K562 (cell line): ENCODE data around the gene PROKR1. TPM values are rescaled to one million over a fixed set of nuclear protein-coding genes. Genes with fewer than 3 reads are reported as not detected.

Source experiments
- ATAC-seq: fragments of 200-7000 bp; cut with Tn5 transposase; 3 replicates; pipeline ENCODE4 v1.9.1; 2020; ENCODE audit warnings: moderate library complexity
- BruUV-seq: library from RNA; stranded (reverse); fragments of 400-500 nt; replicated peaks from 2 replicates; lab custom pipeline; 2021; lab: Mats Ljungman, UMichigan
- CTCF ChIA-PET: fragments of 300-600 bp; formaldehyde crosslinking; extraction: SDS; loops from one replicate; lab custom pipeline; 2021; ENCODE audit warnings: low intra/inter-chr PET ratio; lab: Yijun Ruan, JAX
- POLR2A ChIA-PET: fragments of 300-600, 350-650 bp; sonication (Branson Sonifier 250); formaldehyde crosslinking; extraction: SDS; loops from one replicate; lab custom pipeline; 2021; ENCODE audit warnings: antibody characterized with exemption, inconsistent platforms; lab: Yijun Ruan, JAX
- DNase-seq, 4 experiments: peaks; one replicate each; pipeline versions ENCODE4 v3.0.0 to v3.0.0-alpha.2; 2011 to 2018; ENCODE audit warnings: low spot score in 3 of 4, mixed read lengths in 3 of 4; ENCODE audit errors: extremely low read depth in 1 of 4
- FAIRE-seq: peaks from 2 replicates; lab custom pipeline; 2011; peaks lifted over from hg19 to GRCh38; lab: Jason Lieb, UNC
- H2AFZ ChIP-seq: 2 replicates; pipeline ENCODE4 v1.6.0; 2011; ENCODE audit warnings: low read depth, low read length, control low read depth, inconsistent platforms
- H3K27ac ChIP-seq: fragments of 200-600 bp; 3 replicates; pipeline ENCODE4 v1.8.0; 2011; ENCODE audit warnings: low read depth, mild to moderate bottlenecking, control low read depth, inconsistent platforms, low read length, moderate library complexity, mixed read lengths; ENCODE audit errors: extremely low read depth
- H3K27me3 ChIP-seq, 2 experiments: fragments of 300-600 bp in 1 of 2; 2 replicates in 1 of 2; 3 replicates in 1 of 2; pipeline versions ENCODE4 v1.6.0 to v1.8.0; 2011; ENCODE audit warnings: inconsistent platforms in 2 of 2, low read length in 2 of 2, mild to moderate bottlenecking in 1 of 2, mixed read lengths in 1 of 2, moderate library complexity in 1 of 2; ENCODE audit not compliant: control insufficient read depth in 2 of 2, insufficient read depth in 2 of 2
- H3K36me3 ChIP-seq: fragments of 300-600 bp; 3 replicates; pipeline ENCODE4 v1.8.0; 2011; ENCODE audit warnings: mild to moderate bottlenecking, low read length, inconsistent platforms; ENCODE audit not compliant: control insufficient read depth, insufficient read depth
- H3K4me1 ChIP-seq, 2 experiments: fragments of 200-600 bp in 1 of 2; replicated peaks in 1 of 2; 2 replicates in 1 of 2; 3 replicates in 1 of 2; pipeline versions ENCODE4 v1.5.1 to v1.8.0; 2011; ENCODE audit warnings: inconsistent platforms in 2 of 2, low read length in 2 of 2, mild to moderate bottlenecking in 1 of 2, mixed read lengths in 1 of 2, moderate library complexity in 1 of 2; ENCODE audit not compliant: control insufficient read depth in 2 of 2, insufficient read depth in 2 of 2
- H3K4me2 ChIP-seq: 2 replicates; pipeline ENCODE4 v1.6.1; 2011; ENCODE audit warnings: low read length, control low read depth, inconsistent platforms, mixed read lengths; ENCODE audit not compliant: insufficient read depth
- H3K4me3 ChIP-seq: fragments of 200-600 bp; sonication (generic), shearing (Covaris generic); 2 replicates; pipeline ENCODE4 v1.5.1; 2016; ENCODE audit warnings: control low read depth, inconsistent platforms
- H3K79me2 ChIP-seq: fragments of 200-600 bp; 3 replicates; pipeline ENCODE4 v1.8.0; 2011; ENCODE audit warnings: low read length, inconsistent platforms; ENCODE audit not compliant: control insufficient read depth, insufficient read depth
- H3K9ac ChIP-seq, 2 experiments: 2 replicates each; pipeline versions ENCODE4 v1.6.0 to v1.6.1; 2011; ENCODE audit warnings: low read depth in 2 of 2, low read length in 2 of 2, control low read depth in 1 of 2, inconsistent platforms in 1 of 2, mild to moderate bottlenecking in 1 of 2, mixed read lengths in 1 of 2; ENCODE audit not compliant: insufficient read depth in 1 of 2
- H3K9me1 ChIP-seq: one replicate; pipeline ENCODE4 v1.6.0; 2011; ENCODE audit warnings: inconsistent platforms, mild to moderate bottlenecking, low read length, moderate library complexity; ENCODE audit not compliant: control insufficient read depth, insufficient read depth
- H3K9me3 ChIP-seq: replicated peaks from 2 replicates; pipeline ENCODE4 v1.5.1; 2011; ENCODE audit warnings: low read depth, low read length, inconsistent platforms; ENCODE audit not compliant: control insufficient read depth, insufficient read depth
- H4K20me1 ChIP-seq: replicated peaks from 2 replicates; pipeline ENCODE4 v1.6.1; 2011; ENCODE audit warnings: low read length, inconsistent platforms, mixed read lengths; ENCODE audit not compliant: control insufficient read depth, insufficient read depth
- HBP1 ChIP-seq: fragments of 450-650 bp; formaldehyde crosslinking; IDR thresholded peaks from 2 replicates; pipeline ENCODE4 v1.4.0; 2022; ENCODE audit warnings: missing genetic modification characterization
- HDGF ChIP-seq: fragments of 450-650 bp; IDR thresholded peaks from 2 replicates; pipeline ENCODE4 v1.6.1; 2016
- NFIX ChIP-seq: fragments of 250-450 bp; sonication (Bioruptor Pico); IDR thresholded peaks from 2 replicates; pipeline ENCODE4 v1.4.0; 2020; ENCODE audit warnings: low read depth, mild to moderate bottlenecking, moderate library complexity
- PBX2 ChIP-seq, 2 experiments: IDR thresholded peaks in 1 of 2; conservative IDR thresholded peaks in 1 of 2; 2 replicates each; pipeline ENCODE4 v1.6.1; 2016; ENCODE audit warnings: low read depth in 2 of 2, mild to moderate bottlenecking in 1 of 2, missing compliant biosample characterization in 1 of 2, missing genetic modification characterization in 1 of 2, moderate library complexity in 1 of 2
- ZBTB12 ChIP-seq: fragments of 250-450 bp; sonication (Bioruptor Pico); IDR thresholded peaks from 2 replicates; pipeline ENCODE4 v1.4.0; 2020
- ZEB2 ChIP-seq: fragments of 450-650 bp; IDR thresholded peaks from 2 replicates; pipeline ENCODE4 v1.6.1; 2016
- ZNF655 ChIP-seq: fragments of 250-450 bp; sonication (Bioruptor Pico); IDR thresholded peaks from 2 replicates; pipeline ENCODE4 v1.5.0; 2021
- WGBS: fragments of 100-300 bp; shearing (Covaris generic); methylation state at CpG from one replicate; pipeline ENCODE4 v1.1.6; 2016; ENCODE audit warnings: low coverage, mixed read lengths; ENCODE audit not compliant: insufficient coverage; ENCODE audit errors: missing lambda C conversion rate; 5-methylcytosine and 5-hydroxymethylcytosine counted together
- in situ Hi-C: fragments of 300-500 bp; cut with MboI; formaldehyde crosslinking; loops from 4 replicates; pipeline ENCODE4 v1.15.0; 2018; ENCODE audit warnings: inconsistent platforms, mixed read lengths
- intact Hi-C: fragments of 100-400 bp; cut with micrococcal nuclease; formaldehyde crosslinking; loops from 2 replicates; pipeline ENCODE4 v1.14.2; 2022
- polyA plus RNA-seq, 8 experiments: library from polyadenylated mRNA; depleted of rRNA in 4 of 8; stranded (reverse) in 5 of 8; unstranded in 3 of 8; fragments of >200 nt; fragmentation: Nextera tagmentation in 2 of 8; fragmentation: Illumina TruSeq in 1 of 8; extraction: Ambion mirVana in 2 of 8; extraction: Trizol in 1 of 8; gene quantifications; 2 replicates each; pipeline versions ENCODE4 v1.2.1 to v1.2.3, GENCODE V29; 2011 to 2014; ENCODE audit warnings: inconsistent platforms in 1 of 8, missing spikeins in 1 of 8
- total RNA-seq, 7 experiments: library from RNA; depleted of rRNA in 6 of 7; stranded (reverse); fragments of >200 nt in 6 of 7; fragmentation: Illumina TruSeq in 2 of 7; extraction: Trizol in 2 of 7; gene quantifications; 2 replicates each; pipeline versions ENCODE4 v1.2.1 to v1.2.3, GENCODE V29; 2011 to 2021; ENCODE audit warnings: low replicate concordance in 1 of 7

PROKR1 gene
- total and polyA plus RNA-seq, 9 of the 15 experiments (the other 6 are each of a cell fraction or from before 2014, with no cell fraction given): 0.01 to 0.18 (median 0.09) TPM; not detected in 1

GRCh38 chr2:68650645-68651044, 7.3 kb downstream of the PROKR1 start (continued):
- TF ChIP-seq HDGF (0 out of 2 replicates have a peak, but pooled peaks have one; percentile 49), NFIX (CRISPR knock-in tag) (no peak), ZBTB12 (no peak)

GRCh38 chr2:68653034-68653433, 9.7 kb downstream of the PROKR1 start:
- Histone ChIP-seq H3K36me3 (no peaks in the 10 kb centered on the region; the same call in 2 of the 3 replicates), H2AFZ (peak overlapping the region; percentile 84), H3K4me1 (peaks cover 18 to 40% of the 10 kb centered on the region in 2 experiments), H4K20me1 (no peaks in the 10 kb centered on the region), H3K4me3 (no peak overlapping the region)
- WGBS: 73% methylated on average over 9 of the region's 9 CpGs
- no peak for ATAC-seq
- intact Hi-C loops: no loop called here
- CTCF ChIA-PET: no interaction called here
- BruUV-seq: no TSS peak
- no peak for FAIRE-seq
- TF ChIP-seq ZNF655: no peak
- no peak for TF ChIP-seq HBP1 (CRISPR knock-in tag)
- TF ChIP-seq PBX2 (CRISPR knock-in tag; IDR thresholded peaks at IDR 0.05; ENCODE audit: low read depth): no peak
- TF ChIP-seq PBX2 (tag; conservative IDR thresholded peaks at IDR 0.05; ENCODE audit: low read depth): no peak
- no peak for TF ChIP-seq ZEB2
- TF ChIP-seq, all 486 proteins: peak for 0
- no peak for DNase-seq
- no peaks in the 10 kb centered on the region for H3K9me1 ChIP-seq
- peak overlapping the region; percentile 72; the same call in 1 of the 2 replicates for H3K4me2 ChIP-seq
- 0 out of 4 replicates have a peak overlapping the region, but pooled peaks of 1 of the 2 experiments have one; percentile 24 for H3K9ac ChIP-seq
- POLR2A ChIA-PET: interaction anchor here (0.6 to 3.6 kb wide), 3 partner anchors 10 to 129 kb away, joined by 4 to 14 read pairs (median 5); partner anchors contain the start of gene PROKR1
- in situ Hi-C loops: no loop called here
- H3K79me2 ChIP-seq: no peaks in the 10 kb centered on the region
- no peak overlapping the region for H3K27ac ChIP-seq
- no peaks in the 10 kb centered on the region for H3K9me3 ChIP-seq
- H3K27me3 ChIP-seq: no peaks in the 10 kb centered on the region
